IMR-90 (cell line): Measurements from ENCODE around the gene RBP2.

Experiments
- CEBPB ChIP-seq: IDR thresholded peaks from 2 replicates; pipeline ENCODE4 v1.6.1; 2012; ENCODE audit warnings: low read depth, low read length, improper control_type of control experiment
- POLR2A ChIP-seq: IDR thresholded peaks from 2 replicates; pipeline ENCODE4 v1.6.1; 2012; ENCODE audit warnings: mild to moderate bottlenecking, low read depth, low read length

GRCh38 chr3:139468399-139468798 lies 7.9 kb downstream of the RBP2 start:
- TF ChIP-seq POLR2A (no peak), CEBPB (no peak)
